GM21360 (cell line): ENCODE results near the gene MAML3.

Experiments used
- ATAC-seq: cut with Tn5 transposase; IDR thresholded peaks from one replicate; pipeline ENCODE4 v1.9.1; 2021; ENCODE audit warnings: mild to moderate bottlenecking, moderate library complexity; ENCODE audit not compliant: unreplicated experiment

The MAML3 gene

DNA sequence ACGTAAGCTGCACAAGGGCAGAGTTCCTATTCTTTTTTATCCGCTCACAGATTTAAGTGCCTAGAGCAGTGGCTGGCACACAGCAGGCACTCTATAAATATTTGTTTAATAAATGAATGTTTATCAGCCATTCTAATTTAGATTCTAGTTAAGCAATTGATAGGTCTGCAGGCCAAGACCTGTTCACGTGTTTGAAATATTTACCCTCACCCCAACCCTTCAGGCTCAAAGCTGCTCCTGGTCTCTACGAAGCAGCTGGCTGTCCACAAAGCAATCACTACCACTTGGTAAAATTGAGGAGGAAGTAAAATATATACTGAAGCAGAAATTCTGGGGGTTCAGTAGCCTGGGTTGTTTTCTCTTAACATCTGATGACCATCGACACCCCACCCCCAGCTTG lies 330.2 kb downstream of the MAML3 start:
- ATAC-seq: no peak

DNA sequence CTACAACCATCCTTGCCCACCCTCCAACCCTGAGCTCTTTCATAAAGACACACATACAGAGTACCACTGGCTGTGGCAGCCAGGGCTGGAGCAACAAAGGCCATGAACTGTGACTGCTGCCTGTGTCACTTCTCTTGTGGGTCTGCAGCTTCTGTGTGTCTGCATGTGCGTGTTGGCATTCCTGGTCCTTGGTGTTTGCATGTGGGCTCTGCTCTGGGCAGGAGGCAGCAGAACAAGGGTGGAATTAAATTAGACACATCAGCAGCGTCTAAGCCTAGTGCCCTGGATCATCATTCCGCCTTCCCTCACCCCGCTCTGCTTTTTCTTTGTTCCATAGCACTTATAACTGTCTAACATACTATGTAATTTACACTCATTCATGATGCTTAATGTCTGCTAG lies 330.6 kb downstream of the MAML3 start:
- no peak for ATAC-seq

DNA sequence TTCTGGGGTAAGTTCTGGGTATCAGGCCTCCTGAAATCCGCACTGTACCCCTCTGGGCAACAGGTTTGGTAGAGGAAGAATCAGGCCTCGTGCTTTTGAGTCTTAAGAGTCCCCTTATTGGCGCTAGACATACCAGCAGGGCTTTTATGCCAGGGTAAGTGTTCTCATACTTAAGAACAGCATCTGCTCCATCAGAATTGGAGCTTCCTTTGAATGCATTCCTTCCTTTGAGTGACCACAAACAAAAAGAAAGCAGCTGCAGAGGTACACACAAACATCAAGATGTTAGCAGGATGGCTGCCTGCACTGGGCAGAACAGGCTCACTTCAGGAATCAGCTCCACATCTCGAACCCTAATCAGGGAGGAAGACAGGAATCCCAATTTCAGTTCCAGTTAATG lies 331.6 kb downstream of the MAML3 start:
- ATAC-seq: no peak

DNA sequence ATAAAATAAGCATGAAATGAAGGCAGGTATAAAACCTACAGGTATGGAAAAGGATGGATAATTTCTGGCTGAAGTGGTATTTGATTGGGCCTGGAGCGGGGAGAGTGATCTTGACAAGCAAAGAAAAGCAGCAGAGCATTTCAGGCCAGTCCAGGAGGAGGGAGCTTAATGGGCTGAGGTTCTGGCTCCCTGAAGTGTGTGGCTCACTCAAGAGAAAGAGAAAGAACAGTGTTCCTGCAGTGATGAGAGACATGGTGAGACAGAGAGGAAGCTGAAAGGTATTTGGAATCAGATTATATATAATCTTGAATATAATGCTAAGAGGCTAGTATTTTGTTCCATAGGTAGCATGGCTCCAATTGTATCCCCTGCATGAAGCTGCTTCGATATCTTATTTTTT lies 334.9 kb downstream of the MAML3 start:
- no peak for ATAC-seq

DNA sequence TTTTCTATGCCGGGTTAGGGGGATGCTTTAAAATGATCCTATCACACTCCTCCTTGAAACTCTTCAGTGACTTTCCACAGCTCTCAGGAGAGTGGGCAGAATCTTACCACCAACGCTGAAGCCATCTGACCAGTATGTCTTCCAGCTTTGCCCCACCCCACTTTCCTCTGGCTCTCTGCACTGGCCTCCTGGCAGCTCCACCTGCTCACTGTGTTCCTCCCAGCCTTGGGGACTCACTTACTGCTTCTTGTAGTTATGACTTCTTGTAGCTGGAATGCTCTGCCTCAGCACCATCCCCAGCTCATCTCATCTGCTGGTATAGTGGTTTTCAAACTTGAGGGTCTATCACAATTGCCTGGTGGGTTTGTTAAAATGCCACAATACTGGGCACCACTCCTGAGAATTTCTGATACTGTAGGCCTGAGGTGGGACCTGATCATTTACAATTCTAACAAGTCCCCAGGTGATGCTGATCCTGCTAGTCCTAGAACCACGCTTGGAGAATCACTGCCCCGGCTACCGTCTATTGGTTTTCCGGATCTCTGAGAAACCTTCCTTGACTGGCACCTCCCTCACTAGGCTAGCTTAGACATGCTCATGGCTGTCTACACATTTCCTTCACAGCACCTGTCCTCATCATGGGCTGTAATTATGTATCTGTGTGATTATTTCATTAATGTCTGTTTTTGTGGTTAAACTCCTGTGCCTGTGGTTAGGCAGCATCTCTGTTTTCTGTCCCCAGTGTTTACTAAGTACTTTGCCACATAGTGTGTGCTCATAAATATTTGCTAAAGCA lies 336.1 kb downstream of the MAML3 start:
- no peak for ATAC-seq

DNA sequence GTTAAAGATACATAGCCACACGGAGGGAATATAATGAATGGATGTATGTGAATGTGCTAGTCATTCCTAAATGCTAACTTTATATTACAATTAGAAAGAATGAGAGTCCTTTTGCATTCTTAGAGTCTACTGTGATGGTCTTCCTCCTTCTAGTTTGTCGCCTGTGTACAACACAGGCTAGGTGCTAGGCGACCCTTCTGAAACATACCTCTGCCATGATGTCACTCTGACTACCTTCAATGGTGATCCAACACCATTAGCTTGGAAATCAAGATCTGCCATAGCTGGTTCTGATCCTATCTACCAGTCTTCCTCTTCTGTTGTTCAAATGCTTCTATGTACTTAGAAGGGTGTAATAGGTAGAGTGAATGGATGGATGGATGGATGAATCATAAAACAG lies 337.1 kb downstream of the MAML3 start:
- ATAC-seq: no peak

DNA sequence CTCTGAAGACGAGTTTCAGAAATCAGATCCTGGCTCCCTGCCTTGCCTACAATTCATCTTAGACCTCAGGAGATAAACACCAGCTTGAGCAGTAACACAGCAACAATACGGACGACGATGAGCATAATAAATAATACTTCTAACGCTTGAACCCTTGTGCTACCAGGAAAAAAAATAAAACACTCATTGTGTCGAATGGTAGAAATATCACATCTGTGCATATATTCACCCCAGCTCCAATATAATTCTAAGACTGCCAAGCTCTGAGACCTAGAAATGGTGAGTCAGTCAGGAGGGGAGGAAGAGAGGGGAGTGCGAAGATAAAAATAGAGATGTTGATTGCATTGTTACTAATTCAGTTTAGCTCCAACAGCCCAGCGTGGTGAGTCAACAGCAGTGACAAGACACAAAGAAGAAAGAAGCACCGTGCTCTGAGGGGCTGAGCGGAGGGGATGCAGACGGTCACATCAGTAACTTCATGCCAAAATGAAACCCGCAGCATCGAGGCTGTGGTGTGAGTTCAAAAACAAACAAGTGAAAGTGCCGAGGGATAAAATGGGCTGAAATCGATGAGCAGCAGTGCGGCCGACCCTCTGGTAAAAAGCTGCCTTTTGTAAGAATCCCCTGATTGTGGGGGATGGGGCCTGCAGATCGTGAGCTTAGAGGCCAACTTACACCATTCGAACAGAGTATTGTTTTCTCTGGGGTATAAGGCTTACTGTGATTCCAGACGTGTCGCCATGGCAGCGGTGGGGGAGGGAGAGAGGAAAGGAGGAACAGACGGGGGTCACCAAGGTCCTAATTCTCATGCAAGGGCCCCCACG lies 338.0 kb downstream of the MAML3 start:
- no peak for ATAC-seq

DNA sequence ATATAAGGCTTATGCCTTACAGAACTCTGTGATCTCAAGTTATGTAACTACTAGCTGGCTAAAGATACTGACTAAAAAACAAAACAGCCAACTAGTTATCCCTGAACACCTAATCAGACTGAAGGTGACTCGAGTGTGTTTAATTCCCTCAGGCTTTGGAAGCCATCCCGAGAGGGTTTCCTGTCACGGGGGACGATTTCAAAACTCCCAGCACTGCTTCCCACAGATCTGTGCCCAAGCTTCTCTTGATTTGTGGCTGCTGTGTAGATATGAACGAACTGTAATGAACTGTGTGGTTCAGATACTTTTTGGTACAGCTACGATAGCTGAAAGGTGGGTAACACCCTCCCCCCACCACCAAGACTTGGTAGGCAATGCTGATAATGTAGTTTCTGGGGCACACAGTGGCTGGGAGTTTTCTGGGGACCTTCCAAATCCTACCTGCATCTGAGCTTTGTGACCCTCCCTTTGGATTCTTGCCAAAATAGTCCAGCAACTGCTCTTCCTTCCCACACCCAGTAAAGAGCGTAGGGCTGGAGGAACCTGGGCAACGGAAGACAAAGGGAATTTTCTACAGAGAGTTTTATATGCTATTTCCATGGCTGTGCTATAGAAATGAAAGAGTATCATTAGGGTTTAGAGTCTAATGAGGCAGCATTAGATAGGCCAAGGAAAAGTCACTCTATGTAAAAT lies 339.5 kb downstream of the MAML3 start:
- ATAC-seq: no peak

DNA sequence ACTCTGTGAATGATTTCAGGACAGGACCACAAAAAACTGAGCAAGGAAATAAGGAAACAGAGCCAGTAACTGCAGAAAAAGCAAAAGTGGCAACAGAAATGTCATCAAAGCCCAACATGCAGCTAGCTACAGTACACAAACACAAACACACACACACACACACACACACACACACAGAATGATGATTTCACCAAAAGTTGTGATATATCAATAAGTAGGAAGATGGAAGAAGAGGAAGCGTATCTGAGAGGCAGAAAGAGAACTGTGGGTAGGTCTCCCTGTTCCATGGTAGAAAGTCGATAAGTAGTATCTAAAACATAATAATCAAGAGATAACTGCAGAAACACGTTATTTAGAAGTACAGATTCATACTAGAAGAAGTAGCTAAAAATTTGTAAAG lies 340.1 kb downstream of the MAML3 start:
- no peak for ATAC-seq

DNA sequence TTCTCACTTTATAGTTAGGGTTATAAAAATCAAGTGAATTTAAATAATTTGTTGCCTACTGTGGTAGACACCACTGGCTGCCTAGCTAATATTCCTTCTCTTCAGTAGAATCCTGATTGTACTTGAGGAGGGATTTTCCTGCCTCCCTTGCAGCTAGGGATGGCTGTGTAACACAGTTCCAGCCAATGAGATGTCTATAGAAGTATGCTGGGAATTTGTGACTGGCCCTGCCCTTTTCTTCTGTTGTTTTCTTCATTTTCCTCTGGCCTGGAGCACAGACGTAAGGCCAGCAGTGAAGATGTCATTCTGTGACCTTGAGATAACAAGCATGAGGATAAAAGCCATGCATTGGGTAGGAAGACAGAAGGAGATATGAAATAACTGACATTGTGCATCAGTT lies 343.3 kb downstream of the MAML3 start:
- ATAC-seq: no peak

DNA sequence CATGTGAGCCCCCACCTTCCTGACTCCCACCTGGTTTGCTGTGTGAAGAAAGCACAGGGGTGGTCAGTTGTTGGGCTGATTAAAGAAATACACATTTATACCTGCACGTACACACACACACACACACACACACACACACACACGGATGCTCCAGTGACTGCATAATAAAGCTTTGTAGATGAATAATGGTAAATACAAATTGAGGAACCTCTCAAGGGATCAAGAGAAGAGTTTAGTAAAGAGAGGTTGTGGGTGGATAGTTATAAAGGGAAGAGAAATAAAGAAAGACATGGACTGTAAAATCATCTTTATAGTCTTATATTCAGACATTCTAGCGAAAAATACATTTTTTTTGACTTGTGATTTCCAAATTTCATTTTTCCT lies 344.2 kb downstream of the MAML3 start:
- ATAC-seq: no peak

DNA sequence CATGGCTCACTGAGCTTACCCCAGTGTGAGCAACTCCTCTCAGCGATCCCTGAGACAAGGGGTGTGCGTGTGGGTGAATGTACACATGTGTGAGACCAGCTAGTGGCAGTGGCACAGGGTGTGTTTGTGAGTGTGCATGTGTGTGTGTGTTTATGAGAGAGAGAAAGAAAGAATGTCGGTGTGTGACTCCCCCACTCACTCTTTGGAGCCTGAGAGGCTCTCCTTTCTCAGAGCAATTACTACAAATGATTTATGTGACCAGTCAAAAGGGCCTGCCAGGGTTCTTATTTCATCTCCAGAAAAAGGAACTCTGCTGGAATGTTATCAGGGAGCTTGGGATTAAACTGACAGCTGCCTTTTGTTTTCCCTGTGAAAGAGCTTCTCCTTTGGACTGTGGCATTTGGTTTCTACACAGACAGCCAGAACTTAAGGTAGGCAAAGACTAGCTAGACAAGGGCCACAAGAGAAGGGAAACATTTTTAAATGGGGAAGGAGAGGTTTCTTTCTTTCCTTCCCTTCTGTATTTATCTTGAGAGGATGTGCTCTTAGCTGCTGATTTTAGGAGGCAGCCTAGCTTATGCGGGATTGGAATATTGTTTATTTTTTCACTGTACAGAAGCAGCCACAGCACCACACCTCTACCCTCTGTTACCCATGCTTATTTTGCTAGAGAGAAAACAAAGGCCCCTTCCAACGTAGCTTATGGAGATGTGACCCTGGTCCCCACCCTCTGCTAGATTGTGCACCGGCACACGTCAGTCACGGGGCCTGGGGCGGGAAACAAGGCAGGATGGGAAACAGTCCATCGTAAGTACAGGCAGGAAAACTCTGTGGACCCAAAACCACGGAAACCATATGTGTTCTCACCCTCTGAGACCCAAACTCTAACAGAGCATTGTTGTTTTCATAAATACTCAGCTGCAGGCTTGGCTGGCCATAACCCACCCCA lies 344.9 kb downstream of the MAML3 start:
- ATAC-seq: no peak

DNA sequence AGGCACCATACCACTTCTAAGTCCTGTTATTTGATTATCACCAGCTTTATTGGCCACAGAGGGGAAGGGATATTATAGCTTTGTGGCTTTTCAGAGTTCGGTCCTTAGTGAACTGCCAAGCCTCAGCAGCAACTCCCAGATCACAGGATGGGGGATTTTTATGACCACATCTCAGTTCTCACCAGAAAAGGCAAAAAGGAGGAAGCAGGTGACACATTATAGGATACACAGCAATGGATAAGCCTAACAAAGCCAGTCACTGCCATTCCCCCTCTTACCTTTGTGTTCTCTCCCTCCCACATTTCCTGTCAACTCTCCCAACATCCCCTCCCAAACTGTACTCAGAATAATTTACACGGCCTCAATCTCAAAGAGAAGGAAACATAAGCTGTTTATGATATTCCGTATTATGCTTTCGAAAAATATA lies 345.6 kb downstream of the MAML3 start:
- no peak for ATAC-seq

DNA sequence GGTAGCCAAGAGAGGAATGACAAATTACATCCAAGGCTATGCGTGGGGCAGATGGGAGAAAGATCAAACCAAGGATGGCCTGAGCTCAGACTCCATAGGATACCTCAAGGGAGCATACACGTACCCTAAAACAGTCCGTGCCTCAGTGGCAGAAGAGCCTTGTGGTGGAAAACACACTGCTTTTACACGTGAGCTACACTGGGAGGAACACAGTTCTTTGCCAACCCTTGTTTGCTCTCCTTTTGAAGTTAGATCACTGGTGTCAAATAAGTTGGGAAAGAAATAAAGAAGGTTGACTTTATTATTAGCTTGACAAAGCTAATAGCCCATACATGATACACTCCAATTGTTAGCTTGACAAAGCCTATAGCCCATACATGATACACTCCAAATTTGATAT lies 346.5 kb downstream of the MAML3 start:
- no peak for ATAC-seq

DNA sequence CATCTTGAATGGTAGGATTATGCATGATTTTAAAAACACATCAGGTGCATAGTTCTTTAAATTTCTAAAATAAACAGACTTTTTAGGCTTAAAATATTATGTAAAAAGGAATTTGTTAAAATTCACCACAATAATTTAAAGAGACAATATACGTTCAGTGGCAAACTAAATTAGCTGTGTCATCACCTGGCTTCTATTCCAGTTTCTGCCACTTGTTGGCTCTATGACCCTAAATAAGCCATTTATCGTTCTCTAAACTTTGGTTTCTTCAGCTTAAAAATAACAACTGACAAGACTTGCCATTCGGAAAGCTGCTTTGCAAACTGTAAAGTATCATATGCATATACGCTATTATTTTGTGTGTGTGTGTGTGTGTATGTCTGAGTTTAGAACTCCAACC lies 347.1 kb downstream of the MAML3 start:
- no peak for ATAC-seq

DNA sequence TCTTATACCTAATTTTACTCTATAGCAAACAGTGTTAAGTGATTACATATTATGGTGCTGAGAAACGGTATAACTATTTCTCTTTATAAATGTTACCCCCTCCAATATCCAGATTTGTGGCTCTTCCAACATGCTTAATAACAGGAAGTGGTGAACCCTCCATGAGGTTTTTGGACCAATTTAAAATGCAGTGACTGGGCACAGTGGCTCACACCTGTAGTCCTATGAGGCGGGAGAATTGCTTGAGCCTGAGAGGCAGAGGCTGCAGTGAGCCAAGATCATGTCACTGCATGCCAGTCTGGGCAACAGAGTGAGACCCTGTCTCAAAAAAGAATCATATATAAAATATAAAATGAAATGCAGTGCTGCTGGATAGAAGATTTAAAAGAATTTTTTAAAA lies 351.1 kb downstream of the MAML3 start:
- ATAC-seq: no peak

DNA sequence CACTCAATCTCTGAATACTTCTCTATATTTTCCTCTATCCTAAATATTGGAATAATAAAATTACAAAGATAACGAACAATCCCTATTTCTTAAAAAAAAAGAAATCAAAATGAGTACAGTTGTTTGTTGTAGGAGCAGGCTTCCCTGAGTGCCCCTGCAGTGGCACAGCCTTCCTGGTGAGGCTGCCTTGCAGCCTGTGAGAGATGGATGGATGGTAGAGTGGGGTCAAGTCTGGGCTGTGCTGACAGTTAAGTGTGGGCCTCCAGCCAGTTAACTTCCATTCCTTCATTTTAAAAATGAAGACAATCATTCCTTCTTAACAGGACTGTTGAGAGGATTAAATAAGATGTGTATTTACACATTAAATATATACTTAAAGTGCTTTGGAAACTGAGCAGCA lies 351.5 kb downstream of the MAML3 start:
- no peak for ATAC-seq

DNA sequence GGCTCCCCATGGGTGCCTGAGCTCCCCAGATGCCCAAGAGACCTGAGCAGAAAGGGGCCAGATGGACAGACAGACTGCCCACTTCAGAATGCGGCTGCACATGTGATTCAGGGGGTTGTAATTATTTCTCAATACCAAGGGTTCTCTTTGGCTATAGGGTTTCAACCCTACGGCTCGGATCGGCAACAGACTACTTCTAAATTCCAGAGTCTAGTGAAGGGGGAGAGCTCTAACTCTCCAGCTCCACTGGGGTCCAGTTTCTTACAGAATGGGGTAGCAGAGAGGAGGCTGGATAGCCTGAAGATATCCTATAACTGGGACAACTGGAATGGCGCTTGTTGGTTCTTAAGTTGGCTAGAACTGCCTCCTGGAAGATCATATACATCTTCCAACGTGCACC lies 352.1 kb downstream of the MAML3 start:
- ATAC-seq: no peak

DNA sequence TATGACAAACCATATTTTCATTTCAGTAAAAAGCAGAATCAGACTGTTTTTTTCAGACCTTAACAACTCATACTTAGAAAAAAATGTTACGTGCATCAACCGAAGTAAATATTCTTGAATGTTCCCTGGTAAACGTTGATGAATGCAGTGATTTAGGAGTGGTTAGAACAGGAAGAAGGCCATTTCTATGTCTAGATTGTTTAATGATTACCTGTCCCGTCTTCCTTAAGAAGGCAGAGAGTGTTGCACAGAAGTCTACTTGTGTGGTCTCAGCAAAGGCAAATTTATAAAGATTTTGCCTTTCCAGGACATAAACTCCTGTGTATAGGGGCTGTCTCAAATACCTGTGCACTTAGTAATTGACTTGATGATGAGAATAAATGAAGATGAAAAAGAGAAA lies 353.9 kb downstream of the MAML3 start:
- no peak for ATAC-seq

DNA sequence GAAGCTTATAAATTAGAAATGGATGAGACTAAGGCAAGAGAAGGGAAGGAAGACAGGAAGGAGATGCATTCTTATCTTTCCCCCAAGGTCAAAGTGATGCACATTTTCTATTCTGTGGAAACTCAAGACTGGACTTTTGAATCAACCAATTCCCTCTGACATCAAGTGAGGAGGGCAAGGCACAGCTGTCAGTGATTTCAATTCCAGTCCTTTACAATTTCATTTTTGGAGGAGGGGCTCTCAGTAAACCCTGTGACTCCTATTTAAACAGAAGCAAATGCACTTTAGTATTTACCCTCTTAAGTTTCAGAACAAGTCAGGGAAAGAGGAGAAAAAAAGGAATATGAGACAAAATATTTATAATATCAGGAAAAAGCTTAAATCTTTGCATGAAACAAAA lies 354.4 kb downstream of the MAML3 start:
- ATAC-seq: no peak

DNA sequence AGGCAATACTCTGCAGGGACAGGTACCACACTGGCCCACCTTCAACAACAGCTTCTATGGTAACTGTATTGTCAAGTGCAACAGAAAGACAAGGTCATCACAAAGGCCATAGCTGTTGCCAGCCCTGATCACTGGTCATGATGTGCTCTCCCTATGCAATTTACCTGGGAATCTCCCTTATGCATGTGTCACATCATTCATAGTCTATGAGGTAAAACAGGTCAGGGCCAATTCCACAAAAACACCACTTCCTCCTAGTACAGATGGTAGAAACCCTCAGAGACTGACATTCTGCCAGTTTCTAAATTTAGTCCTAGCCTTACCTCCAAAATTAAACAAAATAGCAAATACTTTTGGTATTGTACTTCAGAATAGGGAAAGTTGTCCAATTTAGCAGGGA lies 355.5 kb downstream of the MAML3 start:
- no peak for ATAC-seq
